Subcutaneous adipose tissue (tissue), 4 donors: ENCODE measurements around the gene NPC2. TPM values are rescaled to one million over a fixed set of nuclear protein-coding genes. Genes with fewer than 3 reads are reported as not detected.

Experiments used
- CTCF ChIP-seq: fragments of 450-650 bp; IDR thresholded peaks from one replicate; pipeline ENCODE4 v1.5.1; 2016; ENCODE audit warnings: low read depth, mild to moderate bottlenecking, control low read depth, antibody characterized with exemption, moderate library complexity
- total RNA-seq, 4 donors: library from RNA; depleted of rRNA; stranded (reverse); fragments of >200 nt; gene quantifications; one replicate each; pipeline ENCODE4 v1.1.0, GENCODE V29; 2016

The NPC2 gene
- total RNA-seq, 4 donors from 2014 or later: 207 to 1,333 (median 451) TPM

GRCh38 chr14:74476107-74476506, 17.0 kb downstream of the NPC2 start:
- TF ChIP-seq CTCF: no peak

- TF ChIP-seq CTCF: no peak
These were observed 17.4 kb downstream of the NPC2 start for GRCh38 chr14:74475678-74476077.

- TF ChIP-seq CTCF: no peak
These were observed 18.7 kb downstream of the NPC2 start for GRCh38 chr14:74474376-74474775.

GRCh38 chr14:74472601-74473000, 20.5 kb downstream of the NPC2 start:
- no peak for TF ChIP-seq CTCF

- TF ChIP-seq CTCF: no peak
These were observed 23.3 kb downstream of the NPC2 start for GRCh38 chr14:74469548-74470518.

GRCh38 chr14:74468513-74468912, 24.6 kb downstream of the NPC2 start:
- no peak for TF ChIP-seq CTCF

GRCh38 chr14:74465335-74465734, 27.8 kb downstream of the NPC2 start:
- no peak for TF ChIP-seq CTCF
